ENCODE data around the gene DBR1.
"Not testable (repeated sequence)": the region's sequence is repeated elsewhere in the genome, so short reads cannot be mapped to it uniquely, and the experiment has no call there.

Gene DBR1

DNA sequence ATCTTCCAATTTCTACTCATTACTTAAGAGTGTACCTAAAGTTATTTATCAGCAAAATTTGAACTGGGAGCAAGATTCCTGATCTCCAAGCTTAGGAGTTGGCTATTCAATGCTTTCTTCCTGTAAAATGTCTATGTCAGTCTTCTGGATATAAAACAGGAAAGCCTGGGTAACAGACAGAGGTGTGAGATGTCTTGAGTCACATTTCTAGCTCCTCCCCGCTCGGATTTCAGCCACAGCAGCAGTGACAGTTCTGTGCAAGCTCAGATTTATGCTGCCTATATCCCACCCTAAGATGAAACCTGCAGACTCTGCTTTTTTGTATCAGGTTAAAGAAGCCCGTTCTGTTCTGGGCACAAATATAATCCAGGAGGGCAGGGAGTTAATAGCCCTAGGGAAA, 10.3 kb upstream of the DBR1 start:
- H3K9me3 ChIP-seq (replicated peaks; ENCODE audit: low read length): no peaks in the 10 kb centered on the region
- peaks cover 7% of the 10 kb centered on the region for H3K36me3 ChIP-seq (ENCODE audit: insufficient read depth, low read length)
- peaks cover 22% of the 10 kb centered on the region for H3K4me1 ChIP-seq (ENCODE audit: control insufficient read depth, insufficient read depth, low read length)
- H3K27me3 ChIP-seq (ENCODE audit: control insufficient read depth, insufficient read depth, low read length): no peaks in the 10 kb centered on the region
- H3K4me3 ChIP-seq (ENCODE audit: low read length): no peak overlapping the region
- H3K9ac ChIP-seq (ENCODE audit: low read depth, low read length): no peak overlapping the region
- H3K4me2 ChIP-seq (ENCODE audit: low read length): no peak overlapping the region

DNA sequence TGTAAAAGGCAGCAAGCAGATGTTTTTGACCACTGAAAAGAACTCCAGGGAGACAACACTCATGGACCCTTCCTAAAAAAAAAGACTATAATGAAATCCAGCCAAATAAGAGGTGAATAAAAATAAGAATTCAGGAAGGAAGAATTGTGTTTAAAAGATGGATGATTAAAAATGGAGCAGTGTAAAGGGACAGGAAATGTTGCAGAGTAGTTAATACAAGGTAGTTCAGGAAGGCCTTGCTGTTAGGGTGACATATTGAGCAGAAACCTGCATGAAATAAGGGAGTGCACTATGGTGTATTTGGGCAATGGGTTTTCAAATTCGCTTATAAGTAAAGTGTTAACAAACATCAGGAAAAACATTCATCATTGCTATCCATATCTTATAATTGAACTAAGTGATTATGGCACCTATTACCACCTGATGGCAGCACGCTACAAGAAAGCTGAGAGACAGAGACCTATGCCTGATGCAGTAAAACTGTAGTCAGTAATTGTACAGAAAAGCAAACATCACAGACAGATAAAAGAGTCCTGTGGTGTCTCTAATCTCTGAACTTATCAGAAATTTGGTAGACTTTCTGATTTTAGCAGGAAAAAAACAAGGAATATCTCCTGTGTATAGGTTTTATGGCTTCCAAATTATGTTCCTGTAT, 5.8 kb upstream of the DBR1 start:
- no peak overlapping the region for H3K9ac ChIP-seq (ENCODE audit: low read depth, low read length)
- H3K27me3 ChIP-seq (ENCODE audit: control insufficient read depth, insufficient read depth, low read length): no peaks in the 10 kb centered on the region

DNA sequence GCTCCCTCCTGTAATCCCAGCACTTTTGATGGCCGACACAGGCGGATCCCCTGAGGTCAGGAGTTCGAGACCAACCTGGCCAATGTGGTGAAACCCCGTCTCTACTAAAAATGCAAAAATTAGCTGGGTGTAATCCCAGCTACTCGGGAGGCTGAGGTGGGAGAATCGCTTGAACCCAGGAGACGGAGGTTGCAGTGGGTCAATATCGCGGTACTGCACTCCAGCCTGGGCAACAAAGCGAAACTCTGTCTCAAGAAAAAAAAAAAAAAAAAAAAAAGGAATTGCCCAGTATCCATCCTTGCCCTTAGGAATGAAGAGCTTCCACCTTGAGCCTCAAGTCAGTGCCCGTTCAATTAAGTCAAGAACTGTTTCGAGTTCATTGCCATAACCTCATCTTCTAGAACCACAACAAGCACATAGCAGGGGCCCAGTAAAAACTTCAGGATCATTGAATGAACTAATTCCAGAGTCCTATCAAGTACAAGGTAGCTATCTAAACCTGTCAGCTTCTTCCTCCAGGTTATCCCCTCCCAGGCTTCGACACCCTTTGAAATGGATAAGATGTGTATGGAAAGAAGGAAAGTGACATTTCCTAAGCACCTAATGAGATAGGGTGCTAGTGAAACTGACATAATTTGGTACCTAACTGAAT, 826 bp downstream of the DBR1 start:
- peak overlapping the region; percentile 89 for H3K9ac ChIP-seq (ENCODE audit: low read depth, low read length)
- peak overlapping the region; percentile 83 for H3K4me3 ChIP-seq (ENCODE audit: low read length)
- H3K4me2 ChIP-seq (ENCODE audit: low read length): peak overlapping the region; percentile 79
- H3K27me3 ChIP-seq (ENCODE audit: control insufficient read depth, insufficient read depth, low read length): no peaks in the 10 kb centered on the region
- no peaks in the 10 kb centered on the region for H3K9me3 ChIP-seq (replicated peaks; ENCODE audit: low read length)
- H3K4me1 ChIP-seq (ENCODE audit: control insufficient read depth, insufficient read depth, low read length): no peaks in the 10 kb centered on the region
- peaks cover 9% of the 10 kb centered on the region for H3K36me3 ChIP-seq (ENCODE audit: insufficient read depth, low read length)

More for the DNA sequence above, 5.8 kb upstream of the DBR1 start:
- H3K4me3 ChIP-seq (ENCODE audit: low read length): no peak overlapping the region
- peaks cover 5% of the 10 kb centered on the region for H3K4me1 ChIP-seq (ENCODE audit: control insufficient read depth, insufficient read depth, low read length)
- H3K9me3 ChIP-seq (replicated peaks; ENCODE audit: low read length): no peaks in the 10 kb centered on the region
- no peaks in the 10 kb centered on the region for H3K36me3 ChIP-seq (ENCODE audit: insufficient read depth, low read length)
- H3K4me2 ChIP-seq (ENCODE audit: low read length): no peak overlapping the region

DNA sequence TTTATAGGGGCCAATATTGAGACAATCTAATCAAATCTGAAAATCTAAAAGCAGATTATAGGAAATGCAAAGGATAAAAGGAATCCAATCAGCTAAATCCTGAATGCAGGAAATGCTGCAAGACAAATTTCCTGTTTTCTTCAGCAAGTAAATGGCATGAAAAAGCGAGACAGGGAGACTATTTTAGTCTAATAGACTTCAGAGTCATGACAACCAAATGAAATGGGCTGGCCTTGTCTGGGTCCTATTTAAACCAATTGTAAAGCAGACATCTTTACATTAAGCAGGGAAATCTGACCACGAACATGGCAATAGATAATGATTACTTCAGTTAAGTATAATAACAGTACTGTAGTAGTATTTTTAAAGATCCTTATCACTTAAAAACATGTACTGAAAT, 2.1 kb downstream of the DBR1 start:
- no peak overlapping the region for H3K4me2 ChIP-seq (ENCODE audit: low read length)

DNA sequence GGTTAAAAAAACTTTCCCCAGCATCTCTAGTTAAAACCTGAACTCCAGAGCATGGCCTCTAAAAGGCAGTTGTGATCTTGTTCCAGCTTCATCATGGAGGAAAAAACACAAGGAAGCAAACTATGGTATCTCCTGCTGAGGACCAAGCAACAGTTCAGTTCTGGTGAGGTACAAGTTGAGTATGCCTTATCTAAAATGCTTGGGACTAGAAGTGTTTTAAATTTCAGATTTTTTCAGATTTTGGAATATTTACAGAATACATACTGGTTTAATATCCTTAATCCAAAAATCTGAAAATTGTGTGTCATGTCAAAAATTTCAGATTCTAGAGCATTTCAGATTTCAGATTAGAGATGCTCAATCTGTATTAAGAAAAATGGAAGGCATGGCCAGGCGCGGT, 9.7 kb downstream of the DBR1 start:
- H3K27me3 ChIP-seq (ENCODE audit: control insufficient read depth, insufficient read depth, low read length): no peaks in the 10 kb centered on the region
- no peaks in the 10 kb centered on the region for H3K4me1 ChIP-seq (ENCODE audit: control insufficient read depth, insufficient read depth, low read length)
- no peak overlapping the region for H3K9ac ChIP-seq (ENCODE audit: low read depth, low read length)
- H3K9me3 ChIP-seq (replicated peaks; ENCODE audit: low read length): no peaks in the 10 kb centered on the region
- H3K4me2 ChIP-seq (ENCODE audit: low read length): no peak overlapping the region
- peaks cover 43% of the 10 kb centered on the region for H3K36me3 ChIP-seq (ENCODE audit: insufficient read depth, low read length)
- H3K4me3 ChIP-seq (ENCODE audit: low read length): no peak overlapping the region

More for the DNA sequence above, 2.1 kb downstream of the DBR1 start:
- Histone ChIP-seq H3K4me3 (ENCODE audit: low read length) (no peak overlapping the region), H3K36me3 (ENCODE audit: insufficient read depth, low read length) (peaks cover 12% of the 10 kb centered on the region), H3K27me3 (ENCODE audit: control insufficient read depth, insufficient read depth, low read length) (no peaks in the 10 kb centered on the region), H3K9ac (ENCODE audit: low read depth, low read length) (no peak overlapping the region), H3K9me3 (replicated peaks; ENCODE audit: low read length) (no peaks in the 10 kb centered on the region), H3K4me1 (ENCODE audit: control insufficient read depth, insufficient read depth, low read length) (no peaks in the 10 kb centered on the region)

DNA sequence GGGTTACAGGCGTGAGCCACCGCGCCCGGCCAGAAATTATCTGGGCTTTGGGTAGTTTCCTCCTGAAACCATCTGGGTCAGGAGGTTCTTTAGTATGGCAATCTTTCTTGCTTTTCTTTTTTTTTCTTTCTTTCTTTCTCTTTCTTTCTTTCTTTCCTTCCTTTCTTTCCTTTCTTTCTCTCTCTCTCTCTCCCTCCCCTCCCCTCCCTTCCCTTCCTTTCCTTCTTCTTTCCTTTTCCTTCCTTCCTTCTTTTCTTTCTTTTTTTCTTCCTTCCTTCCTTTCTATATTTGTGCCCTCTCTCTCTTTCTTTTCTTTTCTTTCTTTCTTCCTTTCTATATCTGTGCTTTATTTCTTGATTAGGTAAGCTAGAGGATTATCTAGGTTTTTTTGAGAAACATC, 17.0 kb downstream of the DBR1 start:
- Histone ChIP-seq H3K4me3 (ENCODE audit: low read length) (no peak overlapping the region), H3K27me3 (ENCODE audit: control insufficient read depth, insufficient read depth, low read length) (no peaks in the 10 kb centered on the region), H3K9ac (ENCODE audit: low read depth, low read length) (no peak overlapping the region)

DNA sequence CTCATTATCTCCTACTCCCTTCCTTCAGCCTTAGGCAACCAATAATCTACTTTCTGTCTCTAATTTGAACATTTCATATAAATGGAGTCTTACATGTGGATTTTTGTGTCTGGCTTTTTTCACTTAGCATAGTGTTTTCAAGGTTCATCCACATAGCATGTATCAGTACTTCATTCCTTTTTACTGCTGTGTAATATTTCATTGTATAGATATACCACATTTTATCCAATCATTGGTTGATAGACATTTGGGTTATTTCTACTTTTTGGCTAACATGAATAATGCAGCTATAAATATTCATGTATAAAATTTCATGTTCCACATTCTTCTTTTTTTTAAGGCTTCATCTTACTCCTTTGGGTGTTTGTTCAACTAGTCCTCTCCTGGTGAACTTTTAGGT, 20.2 kb downstream of the DBR1 start:
- Histone ChIP-seq H3K36me3 (ENCODE audit: insufficient read depth, low read length) (no peaks in the 10 kb centered on the region), H3K4me2 (ENCODE audit: low read length) (no peak overlapping the region), H3K9me3 (replicated peaks; ENCODE audit: low read length) (no peaks in the 10 kb centered on the region)

More for the DNA sequence above, 17.0 kb downstream of the DBR1 start:
- H3K4me2 ChIP-seq (ENCODE audit: low read length): no peak overlapping the region
- H3K9me3 ChIP-seq (replicated peaks; ENCODE audit: low read length): no peaks in the 10 kb centered on the region
- peaks cover 17% of the 10 kb centered on the region for H3K36me3 ChIP-seq (ENCODE audit: insufficient read depth, low read length)
- H3K4me1 ChIP-seq (ENCODE audit: control insufficient read depth, insufficient read depth, low read length): no peaks in the 10 kb centered on the region

DNA sequence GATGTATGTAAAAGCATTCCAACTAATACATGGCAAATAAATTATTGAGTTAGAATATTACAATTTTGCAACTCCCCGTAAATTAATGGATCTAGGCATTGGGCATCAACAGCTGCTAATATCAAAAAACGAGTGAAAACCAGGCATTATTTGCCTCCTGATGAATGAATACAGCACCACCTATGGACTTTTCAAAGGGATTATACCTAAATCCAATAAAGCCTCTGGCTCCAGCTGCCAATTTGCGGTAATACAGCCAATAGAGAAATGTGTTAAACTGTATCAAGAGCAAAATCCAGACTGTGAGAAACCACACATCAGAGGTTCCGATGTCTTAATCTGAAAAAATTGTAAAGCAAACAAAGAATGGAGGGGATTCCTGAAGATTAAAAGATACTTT, 26.2 kb downstream of the DBR1 start:
- no peaks in the 10 kb centered on the region for H3K4me1 ChIP-seq (ENCODE audit: control insufficient read depth, insufficient read depth, low read length)
- no peaks in the 10 kb centered on the region for H3K27me3 ChIP-seq (ENCODE audit: control insufficient read depth, insufficient read depth, low read length)
- H3K4me3 ChIP-seq (ENCODE audit: low read length): no peak overlapping the region
- no peak overlapping the region for H3K4me2 ChIP-seq (ENCODE audit: low read length)
- no peaks in the 10 kb centered on the region for H3K9me3 ChIP-seq (replicated peaks; ENCODE audit: low read length)
- H3K36me3 ChIP-seq (ENCODE audit: insufficient read depth, low read length): no peaks in the 10 kb centered on the region
- H3K9ac ChIP-seq (ENCODE audit: low read depth, low read length): no peak overlapping the region

More for the DNA sequence above, 20.2 kb downstream of the DBR1 start:
- H3K4me3 ChIP-seq (ENCODE audit: low read length): no peak overlapping the region
- H3K9ac ChIP-seq (ENCODE audit: low read depth, low read length): no peak overlapping the region
- H3K4me1 ChIP-seq (ENCODE audit: control insufficient read depth, insufficient read depth, low read length): no peaks in the 10 kb centered on the region
- no peaks in the 10 kb centered on the region for H3K27me3 ChIP-seq (ENCODE audit: control insufficient read depth, insufficient read depth, low read length)

DNA sequence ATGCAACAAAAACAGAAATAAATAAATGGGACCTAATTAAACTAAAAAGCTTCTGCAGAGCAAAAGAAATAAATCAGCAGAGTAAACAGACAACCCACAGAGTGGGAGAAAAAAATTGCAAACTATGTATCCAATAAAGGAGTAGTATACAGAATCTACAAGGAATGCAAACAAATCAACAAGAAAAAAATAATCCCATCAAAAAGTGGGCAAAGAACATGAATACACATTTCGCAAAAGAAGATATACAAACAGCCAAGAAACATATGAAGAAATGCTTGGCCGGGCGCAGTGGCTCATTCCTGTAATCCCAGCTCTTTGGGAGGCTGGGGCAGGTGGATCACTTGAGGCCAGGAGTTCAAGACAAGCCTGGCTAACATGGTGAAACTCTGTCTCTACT, 32.5 kb downstream of the DBR1 start:
- not testable (repeated sequence) for H3K9ac ChIP-seq (ENCODE audit: low read depth, low read length); H3K36me3 ChIP-seq (ENCODE audit: insufficient read depth, low read length); H3K9me3 ChIP-seq (replicated peaks; ENCODE audit: low read length); H3K27me3 ChIP-seq (ENCODE audit: control insufficient read depth, insufficient read depth, low read length); H3K4me3 ChIP-seq (ENCODE audit: low read length); H3K4me2 ChIP-seq (ENCODE audit: low read length); H3K4me1 ChIP-seq (ENCODE audit: control insufficient read depth, insufficient read depth, low read length)

DNA sequence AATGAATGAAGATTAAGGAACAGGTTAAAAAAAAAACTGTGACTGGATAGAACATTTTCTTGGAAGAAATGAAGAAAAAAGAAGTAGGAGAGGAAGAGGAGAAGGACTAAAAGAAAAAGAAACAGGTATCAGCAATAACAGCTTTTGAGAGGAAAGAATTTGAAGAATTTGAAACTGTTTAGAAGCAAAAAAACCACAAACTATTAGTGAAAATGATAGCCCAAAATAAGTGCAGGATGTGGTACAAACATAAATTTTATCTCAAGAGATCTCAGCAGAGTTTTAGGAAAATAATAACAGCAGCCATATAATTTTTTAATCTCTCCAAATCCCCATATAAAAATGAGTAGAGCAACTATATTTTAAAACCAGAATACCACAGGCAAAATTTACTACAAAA, 33.8 kb downstream of the DBR1 start:
- H3K4me1 ChIP-seq (ENCODE audit: control insufficient read depth, insufficient read depth, low read length): no peaks in the 10 kb centered on the region
- no peaks in the 10 kb centered on the region for H3K27me3 ChIP-seq (ENCODE audit: control insufficient read depth, insufficient read depth, low read length)
- no peak overlapping the region for H3K4me2 ChIP-seq (ENCODE audit: low read length)
- no peak overlapping the region for H3K9ac ChIP-seq (ENCODE audit: low read depth, low read length)
- no peaks in the 10 kb centered on the region for H3K9me3 ChIP-seq (replicated peaks; ENCODE audit: low read length)
- H3K4me3 ChIP-seq (ENCODE audit: low read length): no peak overlapping the region
- H3K36me3 ChIP-seq (ENCODE audit: insufficient read depth, low read length): no peaks in the 10 kb centered on the region

DNA sequence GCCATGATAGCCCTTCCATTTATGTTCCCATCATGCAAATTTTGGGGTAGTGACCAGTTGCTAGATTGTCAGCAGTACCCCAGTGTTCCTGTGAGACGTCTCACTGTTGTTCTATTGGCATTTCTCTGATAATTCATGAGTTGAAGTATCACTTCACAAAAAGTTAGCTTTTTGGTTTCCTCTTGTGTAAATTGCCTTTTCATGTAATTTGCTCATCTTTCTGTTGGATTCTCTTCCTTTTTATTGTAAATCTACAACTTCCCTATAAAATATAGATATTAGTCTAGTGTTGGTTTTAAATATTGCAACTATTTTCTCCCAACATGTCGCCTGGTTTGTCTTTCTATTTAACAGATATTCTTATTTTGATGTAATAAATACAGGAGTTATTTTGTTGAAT, 35.0 kb downstream of the DBR1 start:
- Histone ChIP-seq H3K4me3 (ENCODE audit: low read length) (no peak overlapping the region), H3K9ac (ENCODE audit: low read depth, low read length) (no peak overlapping the region)

DNA sequence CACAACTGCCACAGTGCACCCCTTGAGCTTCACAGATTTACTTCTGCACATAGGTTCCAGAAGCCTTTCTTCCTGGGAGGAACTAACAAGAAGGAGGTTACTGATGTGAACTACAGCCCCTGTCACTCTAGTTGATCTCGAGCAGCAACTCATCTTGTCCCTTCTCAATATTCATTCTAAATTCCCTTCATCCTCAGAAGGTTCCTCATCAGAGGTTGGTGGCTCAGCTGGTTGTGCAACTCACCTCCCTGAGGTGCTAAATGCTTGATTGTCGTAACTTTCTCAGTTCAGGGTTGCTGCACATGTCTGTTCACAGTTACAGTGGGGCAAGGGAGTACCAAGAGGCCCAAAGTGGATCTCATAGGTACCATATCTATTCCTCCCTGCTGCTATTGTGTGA, 36.9 kb downstream of the DBR1 start:
- Histone ChIP-seq H3K9me3 (replicated peaks; ENCODE audit: low read length) (no peaks in the 10 kb centered on the region), H3K4me1 (ENCODE audit: control insufficient read depth, insufficient read depth, low read length) (no peaks in the 10 kb centered on the region), H3K9ac (ENCODE audit: low read depth, low read length) (no peak overlapping the region), H3K4me3 (ENCODE audit: low read length) (no peak overlapping the region), H3K4me2 (ENCODE audit: low read length) (no peak overlapping the region), H3K27me3 (ENCODE audit: control insufficient read depth, insufficient read depth, low read length) (no peaks in the 10 kb centered on the region), H3K36me3 (ENCODE audit: insufficient read depth, low read length) (no peaks in the 10 kb centered on the region)

More for the DNA sequence above, 35.0 kb downstream of the DBR1 start:
- no peaks in the 10 kb centered on the region for H3K9me3 ChIP-seq (replicated peaks; ENCODE audit: low read length)
- no peaks in the 10 kb centered on the region for H3K36me3 ChIP-seq (ENCODE audit: insufficient read depth, low read length)
- H3K4me1 ChIP-seq (ENCODE audit: control insufficient read depth, insufficient read depth, low read length): no peaks in the 10 kb centered on the region
- H3K4me2 ChIP-seq (ENCODE audit: low read length): no peak overlapping the region
- H3K27me3 ChIP-seq (ENCODE audit: control insufficient read depth, insufficient read depth, low read length): no peaks in the 10 kb centered on the region
